HUES64 (cell line): ENCODE data around the gene GALNT9.

Source experiments
- H3K27ac ChIP-seq: 2 replicates; pipeline ENCODE4 v1.7.0; 2013; ENCODE audit warnings: low read depth, low read length, inconsistent platforms
- H3K27me3 ChIP-seq: 2 replicates; pipeline ENCODE4 v1.6.1; 2013; ENCODE audit warnings: mild to moderate bottlenecking, low read length; ENCODE audit not compliant: insufficient read depth
- H3K36me3 ChIP-seq: 2 replicates; pipeline ENCODE4 v1.6.1; 2013; ENCODE audit warnings: mild to moderate bottlenecking, low read length; ENCODE audit not compliant: insufficient read depth
- H3K4me1 ChIP-seq: 2 replicates; pipeline ENCODE4 v1.6.1; 2013; ENCODE audit warnings: mild to moderate bottlenecking, low read length, moderate library complexity; ENCODE audit not compliant: insufficient read depth
- H3K4me3 ChIP-seq: 2 replicates; pipeline ENCODE4 v1.5.1; 2013; ENCODE audit warnings: mild to moderate bottlenecking, low read length, moderate library complexity
- H3K9ac ChIP-seq: 2 replicates; pipeline ENCODE4 v1.6.1; 2013; ENCODE audit warnings: mild to moderate bottlenecking, low read depth, low read length
- H3K9me3 ChIP-seq: 2 replicates; pipeline ENCODE4 v1.6.1; 2013; ENCODE audit warnings: low read depth, low read length; ENCODE audit not compliant: insufficient read depth
- WGBS: fragments of 150-250, 120-280 bp; methylation state at CpG from one replicate; pipeline ENCODE4 v1.1.7; 2013; ENCODE audit warnings: missing lambda C conversion rate; 5-methylcytosine and 5-hydroxymethylcytosine counted together

Gene GALNT9

GRCh38 chr12:132215299-132215989 is 113.9 kb downstream of the GALNT9 start:
- Histone ChIP-seq H3K27me3 (peaks cover 4% of the 10 kb centered on the region; the same call in 1 of the 2 replicates), H3K4me1 (no peaks in the 10 kb centered on the region)

GRCh38 chr12:132214891-132215290 is 114.5 kb downstream of the GALNT9 start:
- no peak overlapping the region for H3K9ac ChIP-seq
- H3K27me3 ChIP-seq, result peaks cover 4% of the 10 kb centered on the region; the same call in 1 of the 2 replicates
- H3K36me3 ChIP-seq, result no peaks in the 10 kb centered on the region
- H3K4me1 ChIP-seq, result no peaks in the 10 kb centered on the region
- H3K9me3 ChIP-seq, result peaks cover 34% of the 10 kb centered on the region
- no peak overlapping the region for H3K4me3 ChIP-seq
- WGBS, result 89% methylated on average over 22 of the region's 22 CpGs
- H3K27ac ChIP-seq, result no peak overlapping the region

More at GRCh38 chr12:132215299-132215989, 113.9 kb downstream of the GALNT9 start:
- H3K9ac ChIP-seq, result no peak overlapping the region
- no peaks in the 10 kb centered on the region for H3K36me3 ChIP-seq
- no peak overlapping the region for H3K27ac ChIP-seq
- H3K4me3 ChIP-seq, result no peak overlapping the region
- WGBS, result 85% methylated on average over 27 of the region's 28 CpGs
- H3K9me3 ChIP-seq, result peaks cover 36% of the 10 kb centered on the region

- Histone ChIP-seq H3K27me3 (peaks cover 4% of the 10 kb centered on the region; the same call in 1 of the 2 replicates), H3K9me3 (peaks cover 34% of the 10 kb centered on the region), H3K36me3 (no peaks in the 10 kb centered on the region), H3K27ac (no peak overlapping the region), H3K4me3 (no peak overlapping the region), H3K9ac (no peak overlapping the region), H3K4me1 (no peaks in the 10 kb centered on the region)
- WGBS, result 83% methylated on average over 13 of the region's 13 CpGs
These were observed 115.3 kb downstream of the GALNT9 start for GRCh38 chr12:132214161-132214476.

GRCh38 chr12:132213359-132214160 is 115.8 kb downstream of the GALNT9 start:
- Histone ChIP-seq H3K36me3 (no peaks in the 10 kb centered on the region), H3K4me1 (no peaks in the 10 kb centered on the region), H3K9ac (no peak overlapping the region), H3K4me3 (no peak overlapping the region), H3K27ac (no peak overlapping the region), H3K9me3 (peaks cover 34% of the 10 kb centered on the region), H3K27me3 (peaks cover 4% of the 10 kb centered on the region; the same call in 1 of the 2 replicates)
- WGBS, result 87% methylated on average over 26 of the region's 26 CpGs

GRCh38 chr12:132211816-132212215 is 117.6 kb downstream of the GALNT9 start:
- 87% methylated on average over 16 of the region's 17 CpGs for WGBS
- peaks cover 40% of the 10 kb centered on the region for H3K9me3 ChIP-seq
- no peak overlapping the region for H3K27ac ChIP-seq
- no peaks in the 10 kb centered on the region for H3K4me1 ChIP-seq
- no peak overlapping the region for H3K4me3 ChIP-seq
- no peaks in the 10 kb centered on the region for H3K36me3 ChIP-seq
- no peak overlapping the region for H3K9ac ChIP-seq
- peaks cover 4% of the 10 kb centered on the region; the same call in 1 of the 2 replicates for H3K27me3 ChIP-seq

- WGBS, result 87% methylated on average over 18 of the region's 18 CpGs
- H3K4me3 ChIP-seq, result no peak overlapping the region
- H3K4me1 ChIP-seq, result no peaks in the 10 kb centered on the region
- H3K27ac ChIP-seq, result no peak overlapping the region
- peaks cover 45% of the 10 kb centered on the region for H3K9me3 ChIP-seq
- H3K36me3 ChIP-seq, result no peaks in the 10 kb centered on the region
- H3K27me3 ChIP-seq, result peaks cover 2% of the 10 kb centered on the region; the same call in 1 of the 2 replicates
- no peak overlapping the region for H3K9ac ChIP-seq
These were observed 118.1 kb downstream of the GALNT9 start for GRCh38 chr12:132211326-132211725.

GRCh38 chr12:132210223-132211055 is 119.0 kb downstream of the GALNT9 start:
- no peak overlapping the region for H3K27ac ChIP-seq
- H3K27me3 ChIP-seq, result peaks cover 7% of the 10 kb centered on the region
- no peaks in the 10 kb centered on the region for H3K4me1 ChIP-seq
- H3K36me3 ChIP-seq, result no peaks in the 10 kb centered on the region
- H3K4me3 ChIP-seq, result no peak overlapping the region
- H3K9ac ChIP-seq, result no peak overlapping the region
- 85% methylated on average over 48 of the region's 48 CpGs for WGBS
- H3K9me3 ChIP-seq, result peaks cover 44% of the 10 kb centered on the region

- Histone ChIP-seq H3K27me3 (peaks cover 14% of the 10 kb centered on the region), H3K27ac (no peak overlapping the region), H3K4me1 (no peaks in the 10 kb centered on the region), H3K4me3 (no peak overlapping the region), H3K36me3 (no peaks in the 10 kb centered on the region), H3K9me3 (peaks cover 46% of the 10 kb centered on the region), H3K9ac (no peak overlapping the region)
- WGBS, result 80% methylated on average over 13 of the region's 14 CpGs
These were observed 119.7 kb downstream of the GALNT9 start for GRCh38 chr12:132209619-132210222.

GRCh38 chr12:132208153-132208823 is 121.1 kb downstream of the GALNT9 start:
- Histone ChIP-seq H3K4me1 (no peaks in the 10 kb centered on the region), H3K36me3 (no peaks in the 10 kb centered on the region), H3K4me3 (no peak overlapping the region), H3K9ac (no peak overlapping the region), H3K27me3 (peaks cover 17% of the 10 kb centered on the region), H3K27ac (no peak overlapping the region), H3K9me3 (peaks cover 43% of the 10 kb centered on the region)
- WGBS, result 85% methylated on average over 15 of the region's 15 CpGs

- no peaks in the 10 kb centered on the region for H3K36me3 ChIP-seq
- H3K27ac ChIP-seq, result no peak overlapping the region
- no peak overlapping the region for H3K4me3 ChIP-seq
- WGBS, result 90% methylated on average over 36 of the region's 36 CpGs
- no peak overlapping the region for H3K9ac ChIP-seq
- peaks cover 17% of the 10 kb centered on the region for H3K27me3 ChIP-seq
- H3K4me1 ChIP-seq, result no peaks in the 10 kb centered on the region
- peaks cover 51% of the 10 kb centered on the region for H3K9me3 ChIP-seq
These were observed 122.2 kb downstream of the GALNT9 start for GRCh38 chr12:132207083-132207775.
